ENCODE data around the gene PLAAT1.

The PLAAT1 gene

GRCh38 chr3:193253986-193254660 is 13.1 kb downstream of the PLAAT1 start:
- no peak for FAIRE-seq

GRCh38 chr3:193261970-193262369 is 20.9 kb downstream of the PLAAT1 start:
- FAIRE-seq: no peak

GRCh38 chr3:193262707-193263106 is 21.7 kb downstream of the PLAAT1 start:
- no peak for FAIRE-seq

- no peak for FAIRE-seq
These were observed 28.5 kb downstream of the PLAAT1 start for GRCh38 chr3:193269343-193270028.

GRCh38 chr3:193270451-193270850 is 29.4 kb downstream of the PLAAT1 start:
- no peak for FAIRE-seq

- no peak for FAIRE-seq
These were observed 30.2 kb downstream of the PLAAT1 start for GRCh38 chr3:193271101-193271840.

- no peak for FAIRE-seq
These were observed 51.4 kb downstream of the PLAAT1 start for GRCh38 chr3:193292386-193292785.

- FAIRE-seq: no peak
These were observed 55.0 kb downstream of the PLAAT1 start for GRCh38 chr3:193295985-193296384.

- no peak for FAIRE-seq
These were observed 56.4 kb downstream of the PLAAT1 start for GRCh38 chr3:193297421-193297820.

- FAIRE-seq: no peak
These were observed 60.4 kb downstream of the PLAAT1 start for GRCh38 chr3:193301433-193301832.

GRCh38 chr3:193305356-193305755 is 64.3 kb downstream of the PLAAT1 start:
- no peak for FAIRE-seq

GRCh38 chr3:193310914-193311723 is 70.1 kb downstream of the PLAAT1 start:
- no peak for FAIRE-seq

- FAIRE-seq: no peak
These were observed 72.3 kb downstream of the PLAAT1 start for GRCh38 chr3:193313061-193313958.

GRCh38 chr3:193314161-193314560 is 73.1 kb downstream of the PLAAT1 start:
- FAIRE-seq: no peak

GRCh38 chr3:193317682-193318300 is 76.8 kb downstream of the PLAAT1 start:
- FAIRE-seq: no peak

Measured in G401.6 (cell line).